Adipocyte (in vitro differentiated cells): ENCODE results near the gene MYOM3.

Experiments used
- DNase-seq: peaks from one replicate; pipeline ENCODE4 v3.0.0-alpha.2; 2015; ENCODE audit warnings: low read depth
- H3K27me3 ChIP-seq: replicated peaks from 2 replicates; pipeline ENCODE4 v1.7.0; 2013; ENCODE audit warnings: mild to moderate bottlenecking, low read length, moderate library complexity; ENCODE audit not compliant: control insufficient read depth, insufficient read depth
- H3K36me3 ChIP-seq: 2 replicates; pipeline ENCODE4 v1.7.0; 2013; ENCODE audit warnings: low read length, mild to moderate bottlenecking, moderate library complexity; ENCODE audit not compliant: control insufficient read depth, insufficient read depth, severe bottlenecking
- H3K4me1 ChIP-seq: 2 replicates; pipeline ENCODE4 v1.7.0; 2013; ENCODE audit warnings: mild to moderate bottlenecking, low read length, moderate library complexity; ENCODE audit not compliant: control insufficient read depth, insufficient read depth
- H3K4me3 ChIP-seq: 2 replicates; pipeline ENCODE4 v1.7.0; 2013; ENCODE audit warnings: mild to moderate bottlenecking, low read length, moderate library complexity
- H3K9ac ChIP-seq: 2 replicates; pipeline ENCODE4 v1.7.0; 2013; ENCODE audit warnings: mild to moderate bottlenecking, low read length, moderate library complexity
- H3K9me3 ChIP-seq: 2 replicates; pipeline ENCODE4 v1.7.0; 2013; ENCODE audit warnings: mild to moderate bottlenecking, low read length, moderate library complexity; ENCODE audit not compliant: control insufficient read depth

MYOM3 gene

GRCh38 chr1:24111996-24112779 is at the start of gene MYOM3:
TSS of gene MYOM3 (minus strand) at chr1:24112135. CDS start at chr1:24108636, 3,499 bp downstream.
- H3K36me3 ChIP-seq: no peaks in the 10 kb centered on the region
- H3K4me1 ChIP-seq: peaks cover 49% of the 10 kb centered on the region
- H3K27me3 ChIP-seq: peaks cover 4% of the 10 kb centered on the region
- H3K9me3 ChIP-seq: no peaks in the 10 kb centered on the region
- H3K9ac ChIP-seq: peak within 1 kb of the TSS; percentile 65
- H3K4me3 ChIP-seq: peak within 1 kb of the TSS; percentile 22
- DNase-seq: peak; percentile 66

GRCh38 chr1:24161270-24161669 is 49.3 kb upstream of the MYOM3 start:
- no peaks in the 10 kb centered on the region for H3K4me1 ChIP-seq
- peaks cover 68% of the 10 kb centered on the region for H3K27me3 ChIP-seq
- H3K4me3 ChIP-seq: no peak overlapping the region
- no peak for DNase-seq
- H3K9me3 ChIP-seq: no peaks in the 10 kb centered on the region
- H3K9ac ChIP-seq: no peak overlapping the region
- H3K36me3 ChIP-seq: no peaks in the 10 kb centered on the region

- no peaks in the 10 kb centered on the region for H3K36me3 ChIP-seq
- no peaks in the 10 kb centered on the region for H3K9me3 ChIP-seq
- H3K9ac ChIP-seq: no peak overlapping the region
- H3K27me3 ChIP-seq: peaks cover 64% of the 10 kb centered on the region
- no peak for DNase-seq
- H3K4me1 ChIP-seq: no peaks in the 10 kb centered on the region
- no peak overlapping the region for H3K4me3 ChIP-seq
Measured at GRCh38 chr1:24159366-24159765, 47.4 kb upstream of the MYOM3 start.

- no peak for DNase-seq
- no peaks in the 10 kb centered on the region for H3K4me1 ChIP-seq
- H3K9ac ChIP-seq: no peak overlapping the region
- no peaks in the 10 kb centered on the region for H3K36me3 ChIP-seq
- no peaks in the 10 kb centered on the region for H3K9me3 ChIP-seq
- peaks cover 58% of the 10 kb centered on the region for H3K27me3 ChIP-seq
- no peak overlapping the region for H3K4me3 ChIP-seq
Measured at GRCh38 chr1:24157918-24158481, 46.1 kb upstream of the MYOM3 start.

GRCh38 chr1:24156542-24157260 is 44.8 kb upstream of the MYOM3 start:
- no peaks in the 10 kb centered on the region for H3K9me3 ChIP-seq
- H3K36me3 ChIP-seq: no peaks in the 10 kb centered on the region
- DNase-seq: no peak
- peaks cover 61% of the 10 kb centered on the region for H3K27me3 ChIP-seq
- H3K9ac ChIP-seq: no peak overlapping the region
- H3K4me1 ChIP-seq: no peaks in the 10 kb centered on the region
- H3K4me3 ChIP-seq: no peak overlapping the region

GRCh38 chr1:24155011-24155782 is 43.3 kb upstream of the MYOM3 start:
- Histone ChIP-seq H3K9ac (no peak overlapping the region), H3K27me3 (peaks cover 57% of the 10 kb centered on the region), H3K4me1 (peaks cover 2% of the 10 kb centered on the region), H3K9me3 (no peaks in the 10 kb centered on the region), H3K4me3 (no peak overlapping the region), H3K36me3 (no peaks in the 10 kb centered on the region)
- DNase-seq: no peak

- Histone ChIP-seq H3K36me3 (no peaks in the 10 kb centered on the region), H3K4me1 (peaks cover 10% of the 10 kb centered on the region), H3K9ac (no peak overlapping the region), H3K4me3 (no peak overlapping the region), H3K9me3 (no peaks in the 10 kb centered on the region), H3K27me3 (peaks cover 49% of the 10 kb centered on the region)
- no peak for DNase-seq
Measured at GRCh38 chr1:24154215-24154614, 42.3 kb upstream of the MYOM3 start.

GRCh38 chr1:24152631-24153494 is 40.9 kb upstream of the MYOM3 start:
- Histone ChIP-seq H3K4me3 (no peak overlapping the region), H3K27me3 (peaks cover 51% of the 10 kb centered on the region), H3K9me3 (no peaks in the 10 kb centered on the region), H3K4me1 (peaks cover 10% of the 10 kb centered on the region), H3K36me3 (no peaks in the 10 kb centered on the region), H3K9ac (no peak overlapping the region)
- DNase-seq: no peak

GRCh38 chr1:24151175-24151533 is 39.2 kb upstream of the MYOM3 start:
- H3K27me3 ChIP-seq: peaks cover 45% of the 10 kb centered on the region
- H3K9me3 ChIP-seq: no peaks in the 10 kb centered on the region
- DNase-seq: no peak
- H3K4me3 ChIP-seq: no peak overlapping the region
- H3K4me1 ChIP-seq: peaks cover 10% of the 10 kb centered on the region
- no peak overlapping the region for H3K9ac ChIP-seq
- H3K36me3 ChIP-seq: no peaks in the 10 kb centered on the region
